Fibroblast of skin of scalp (primary cell): Measurements from ENCODE around the gene MIPEP.

Experiments used
- DNase-seq: peaks from one replicate; pipeline ENCODE4 v3.0.0-alpha.2; 2013

The MIPEP gene

DNA sequence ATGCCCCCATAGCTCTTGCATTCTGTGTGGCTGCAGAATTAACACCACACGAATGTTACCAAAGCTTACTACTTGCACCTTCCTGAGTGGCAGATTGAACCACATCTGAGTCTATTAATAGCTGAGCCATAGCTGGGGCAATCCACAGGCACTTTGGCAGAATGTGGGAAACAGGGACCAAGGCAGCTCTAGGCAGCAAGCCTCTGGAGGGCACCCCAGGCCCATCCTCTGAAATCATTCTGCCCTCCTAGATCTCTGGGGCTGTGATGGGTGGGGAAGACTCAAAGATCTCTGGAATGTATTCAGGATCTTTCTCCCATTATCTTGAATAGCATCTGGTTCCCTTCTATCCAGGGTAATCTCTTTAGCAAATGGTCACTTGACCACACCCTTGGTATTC is 179.7 kb downstream of the MIPEP start:
- DNase-seq, result peak; percentile 33

DNA sequence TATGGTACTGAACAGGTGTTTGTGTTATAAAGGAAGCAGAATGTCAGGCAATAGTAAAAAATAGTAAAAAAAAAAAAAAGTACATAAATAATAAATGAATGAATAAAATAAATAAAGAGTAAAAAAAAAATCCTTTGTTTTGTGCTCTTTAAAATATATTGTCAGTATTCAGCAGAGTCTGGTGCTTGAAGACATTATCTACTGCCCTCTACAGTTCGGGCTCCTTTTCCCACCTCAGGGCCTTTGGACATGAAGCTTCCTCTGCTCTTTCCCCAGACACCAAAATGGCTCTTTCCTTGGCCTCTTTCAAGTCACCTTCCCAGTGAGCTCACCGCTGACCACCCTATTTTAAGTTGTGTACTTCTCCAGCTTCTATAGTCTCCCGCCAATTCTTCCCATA is 181.5 kb downstream of the MIPEP start:
- peak; percentile 53 for DNase-seq

DNA sequence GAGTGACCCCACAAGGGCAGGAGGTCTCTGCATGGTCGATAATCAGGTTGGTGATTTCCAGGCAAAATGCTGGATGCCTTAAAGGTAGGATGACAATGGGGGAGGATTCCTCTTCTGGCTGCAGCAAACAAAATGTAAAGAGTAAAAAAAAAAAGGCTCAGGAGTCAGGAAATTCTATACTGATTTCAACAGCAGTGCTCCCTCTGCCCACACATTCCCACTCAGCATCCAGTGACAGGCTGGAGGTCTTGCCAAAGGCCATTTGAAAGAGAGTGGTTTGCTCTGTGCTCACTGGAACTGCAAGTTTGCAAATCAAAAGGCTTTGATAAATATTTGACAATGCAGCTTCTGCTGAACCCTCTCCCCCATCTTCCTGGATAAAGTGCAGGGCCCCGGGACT is 183.6 kb downstream of the MIPEP start:
- DNase-seq, result no peak

DNA sequence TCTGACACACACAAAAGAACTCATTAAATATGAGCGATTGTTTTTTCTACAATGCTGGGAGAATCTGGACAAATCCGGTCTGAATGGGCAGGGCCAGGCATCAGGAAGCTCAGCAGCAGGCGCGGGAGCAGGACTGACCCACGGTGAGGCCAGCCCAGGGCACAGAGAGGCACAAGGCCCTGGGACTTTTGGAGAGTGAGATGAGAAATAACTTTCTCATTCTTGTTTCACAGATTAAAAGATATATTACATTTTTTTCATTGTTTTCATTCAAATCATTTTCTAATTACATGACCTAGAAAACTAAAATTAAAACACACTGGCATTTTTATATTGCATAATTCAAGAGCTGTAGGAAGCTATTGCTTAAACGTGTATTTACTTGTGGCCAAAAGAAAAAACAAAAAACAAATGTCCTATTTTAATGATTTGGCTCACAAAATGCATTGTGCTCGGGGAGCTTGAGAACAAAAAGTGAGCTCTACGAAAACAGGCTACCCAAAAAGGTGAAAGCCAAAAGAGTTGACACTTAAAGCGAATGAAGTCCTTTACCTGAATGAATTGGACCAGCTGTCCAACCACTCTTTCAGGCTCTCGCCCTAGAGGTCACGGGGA is 185.8 kb downstream of the MIPEP start:
- DNase-seq, result no peak

DNA sequence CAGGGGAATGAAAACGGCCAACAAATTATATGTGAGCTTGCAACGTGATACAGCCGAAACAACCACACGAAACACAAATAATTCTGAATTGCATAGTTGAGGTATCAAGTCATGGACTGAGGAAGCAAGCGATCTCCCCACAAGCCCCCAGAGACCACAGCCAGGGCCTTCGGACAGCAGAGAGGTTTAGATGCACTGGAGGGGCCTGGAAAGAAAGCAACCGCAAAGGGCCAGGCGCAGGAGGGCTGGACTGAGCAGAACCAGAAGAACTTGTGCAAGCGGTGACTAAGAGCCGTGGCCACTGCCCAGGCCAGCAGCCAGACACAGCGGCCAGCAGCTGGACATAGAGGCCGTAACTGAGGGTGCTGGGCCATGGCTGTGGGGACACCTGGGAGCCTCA is 187.6 kb downstream of the MIPEP start:
- peak; percentile 91 for DNase-seq

DNA sequence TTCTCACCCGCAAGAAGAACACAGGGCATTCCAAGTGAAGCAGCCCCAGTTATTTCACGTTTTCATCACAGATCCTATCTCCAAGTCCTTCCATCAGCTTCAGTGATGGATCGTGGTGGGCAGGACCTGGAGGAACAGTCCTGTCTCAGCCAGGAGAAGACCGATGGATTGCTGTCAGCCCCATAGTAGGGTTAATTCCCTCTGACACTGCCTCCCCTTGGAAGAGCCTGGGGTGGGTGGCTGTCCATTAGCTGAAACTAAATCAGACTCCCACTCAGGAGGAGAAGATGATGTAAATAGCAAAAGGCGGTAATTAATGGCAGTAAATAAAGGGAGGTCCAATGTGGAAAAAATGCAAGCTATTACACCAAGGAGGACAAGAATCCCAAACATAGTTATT is 188.0 kb downstream of the MIPEP start:
- DNase-seq, result no peak

DNA sequence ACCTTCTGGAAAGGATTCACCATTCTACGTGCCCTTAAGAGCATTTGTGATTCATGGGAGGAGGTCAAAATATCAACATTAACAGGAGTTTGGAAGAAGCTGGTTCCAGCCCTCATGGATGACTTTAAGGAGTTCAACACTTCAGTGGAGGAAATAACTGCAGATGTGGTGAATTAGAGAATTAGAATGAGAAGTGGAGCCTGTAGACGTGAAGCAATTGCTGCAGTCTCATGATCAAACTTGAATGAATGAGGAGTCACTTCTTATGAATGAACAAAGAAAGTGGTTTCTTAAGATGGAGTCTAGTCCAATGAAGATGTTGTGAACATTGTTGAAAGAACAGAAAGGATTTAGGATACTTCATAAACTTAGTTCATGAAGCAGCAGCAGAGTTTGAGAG is 189.9 kb downstream of the MIPEP start:
- no peak for DNase-seq

DNA sequence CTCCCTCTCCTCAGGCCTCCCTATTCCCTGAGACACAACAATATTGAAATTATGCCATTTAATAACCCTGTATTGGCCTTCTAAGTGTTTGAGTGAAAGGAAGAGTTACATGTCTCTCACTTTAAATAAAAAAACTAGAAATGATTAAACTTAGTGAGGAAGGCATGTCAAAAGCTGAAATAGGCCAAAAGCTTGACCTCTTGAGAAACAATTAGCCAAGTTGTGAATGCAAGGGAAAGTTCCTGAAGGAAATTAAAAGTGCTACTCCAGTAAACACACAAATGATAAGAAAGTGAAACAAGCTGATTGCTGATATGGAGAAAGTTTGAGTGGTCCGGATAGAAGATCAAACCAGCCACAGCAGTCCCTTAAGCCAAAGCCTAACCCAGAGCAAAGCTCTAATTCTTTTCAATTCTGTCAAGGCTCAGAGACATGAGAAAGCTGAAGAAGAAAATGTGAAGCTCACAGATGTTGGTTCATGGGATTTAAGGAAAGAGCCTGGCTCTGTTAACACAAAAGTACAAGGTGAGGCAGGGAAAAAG is 191.4 kb downstream of the MIPEP start:
- no peak for DNase-seq

DNA sequence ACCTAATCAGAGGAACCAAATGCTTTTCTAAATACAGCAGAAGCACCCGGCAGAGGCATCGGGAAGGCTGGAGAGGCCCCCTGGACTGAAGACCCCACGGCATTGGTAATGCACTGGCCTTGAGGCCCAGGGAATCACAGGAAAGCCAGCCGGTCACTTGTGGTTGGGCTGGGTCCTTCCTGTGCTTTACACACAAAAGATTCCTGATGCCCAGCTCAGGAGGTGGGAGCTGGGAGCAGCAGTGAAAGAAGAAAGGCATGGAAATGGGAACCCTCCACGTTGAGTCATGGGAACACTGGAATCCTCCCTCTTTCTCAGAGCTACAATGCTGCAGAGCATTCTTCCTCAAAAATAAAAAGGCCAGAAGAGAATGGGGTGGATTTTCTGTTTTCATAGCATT is 192.6 kb downstream of the MIPEP start:
- DNase-seq, result no peak

DNA sequence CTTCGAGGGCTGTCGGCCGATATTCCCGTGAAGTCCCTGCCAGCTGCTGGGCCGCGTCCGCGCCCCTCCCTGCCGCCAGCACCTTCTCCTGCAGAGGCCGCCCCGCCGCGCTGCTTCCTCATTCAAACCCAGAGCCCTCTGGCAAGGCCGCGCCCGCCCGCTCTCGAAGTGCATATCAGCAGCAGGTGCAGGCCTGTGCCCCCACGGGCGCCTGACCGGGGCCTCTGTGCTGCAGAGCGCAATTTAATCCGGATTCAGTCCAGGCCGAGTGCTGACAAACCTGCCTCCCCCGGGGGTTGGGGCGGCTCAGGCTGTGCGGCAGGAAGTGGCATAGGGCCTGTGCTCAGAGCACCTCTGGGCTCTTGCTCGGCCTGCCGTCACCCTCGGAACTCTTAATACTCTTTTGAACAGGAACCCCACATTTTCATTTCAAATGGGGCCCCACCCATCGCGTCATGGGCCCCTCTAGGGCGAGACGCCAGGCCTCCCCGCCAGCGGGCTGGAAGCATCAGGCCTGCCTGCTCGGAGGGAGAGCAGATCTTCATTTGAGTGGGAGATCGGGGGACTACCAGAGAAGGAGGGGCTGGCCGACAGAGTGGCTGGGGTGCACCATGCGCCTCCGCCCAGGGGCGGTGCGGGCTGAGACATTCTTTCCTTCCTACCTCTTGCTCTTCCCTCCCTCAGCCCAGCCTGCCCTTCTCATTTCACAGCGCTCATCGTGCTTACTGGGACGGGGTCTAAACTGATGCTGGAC is 193.3 kb downstream of the MIPEP start:
- no peak for DNase-seq

DNA sequence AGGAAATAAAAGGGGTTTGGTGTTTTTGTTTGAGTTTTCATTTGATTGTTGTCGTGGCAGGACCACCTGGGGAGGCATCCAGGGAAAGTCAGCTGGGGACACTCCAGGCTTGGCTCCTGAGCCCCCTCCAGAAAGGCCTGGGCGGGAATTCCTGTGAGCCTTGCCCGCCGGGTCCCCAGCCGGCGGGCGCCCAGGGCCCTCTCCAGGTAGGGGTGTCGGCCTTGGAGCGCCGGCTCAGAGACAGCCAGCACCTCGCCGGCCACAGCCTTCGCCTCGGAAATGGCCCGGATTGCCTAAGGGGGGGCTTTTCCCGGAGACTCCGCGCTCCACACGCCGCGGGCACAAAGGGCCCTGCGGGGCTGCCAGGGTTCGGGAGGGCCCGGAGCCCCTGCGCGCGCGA is 194.0 kb downstream of the MIPEP start:
- no peak for DNase-seq

DNA sequence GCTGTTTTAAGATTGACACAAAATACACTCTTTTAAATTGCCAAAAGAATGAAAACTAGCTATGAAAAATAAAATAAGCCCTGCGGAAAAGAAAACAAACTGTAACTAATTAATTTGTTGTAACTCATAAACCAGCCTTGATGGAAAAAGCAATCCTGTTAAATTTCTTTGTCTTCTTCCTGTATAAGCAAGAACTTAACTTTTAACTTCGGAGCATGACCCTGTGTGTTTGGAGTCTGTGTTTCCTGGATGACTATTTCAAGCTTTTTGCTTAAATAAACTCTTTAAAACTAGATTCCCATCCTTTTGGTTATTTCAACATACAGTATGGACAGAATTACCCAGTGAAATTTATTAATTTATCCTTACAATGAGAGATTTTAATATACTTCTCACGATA is 196.4 kb downstream of the MIPEP start:
- DNase-seq, result no peak

DNA sequence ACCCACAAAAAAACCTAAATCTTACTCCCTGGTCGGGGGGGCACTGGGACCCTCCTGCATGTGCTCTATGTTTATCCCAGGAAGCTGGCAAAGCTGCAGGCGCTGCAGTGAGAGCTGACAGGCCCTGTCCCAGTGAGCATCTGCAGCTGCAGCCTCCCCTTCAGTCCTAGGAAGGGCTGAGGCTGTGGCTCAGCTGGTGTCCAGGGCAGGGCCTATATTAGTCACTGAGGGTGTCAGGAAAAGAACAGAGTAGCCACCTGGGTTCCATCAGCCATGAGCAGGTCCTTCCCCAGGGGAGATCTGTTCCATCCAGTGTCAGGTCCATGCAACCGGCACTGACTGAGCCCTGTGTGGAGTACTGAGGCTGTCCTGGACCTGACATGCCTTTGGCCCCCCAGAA is 198.5 kb downstream of the MIPEP start:
- no peak for DNase-seq

DNA sequence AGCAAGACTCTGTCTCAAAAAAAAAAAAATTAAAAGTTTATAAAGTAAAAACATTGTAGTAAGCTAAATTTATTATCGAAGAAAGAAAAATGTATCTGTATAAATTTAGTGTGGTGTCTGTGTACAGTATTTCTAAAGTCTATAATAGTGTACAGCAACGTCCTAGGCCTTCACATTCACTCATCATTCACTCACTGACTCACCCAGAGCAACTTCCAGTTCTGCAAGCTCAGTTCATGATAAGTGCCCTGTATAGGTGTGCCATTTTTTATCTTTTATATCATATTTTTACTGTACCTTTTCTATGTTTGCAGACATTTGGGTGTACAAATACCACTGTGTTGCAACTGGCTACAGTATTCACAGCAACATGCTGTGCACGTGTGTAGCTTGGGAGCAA is 200.9 kb downstream of the MIPEP start:
- DNase-seq, result no peak

DNA sequence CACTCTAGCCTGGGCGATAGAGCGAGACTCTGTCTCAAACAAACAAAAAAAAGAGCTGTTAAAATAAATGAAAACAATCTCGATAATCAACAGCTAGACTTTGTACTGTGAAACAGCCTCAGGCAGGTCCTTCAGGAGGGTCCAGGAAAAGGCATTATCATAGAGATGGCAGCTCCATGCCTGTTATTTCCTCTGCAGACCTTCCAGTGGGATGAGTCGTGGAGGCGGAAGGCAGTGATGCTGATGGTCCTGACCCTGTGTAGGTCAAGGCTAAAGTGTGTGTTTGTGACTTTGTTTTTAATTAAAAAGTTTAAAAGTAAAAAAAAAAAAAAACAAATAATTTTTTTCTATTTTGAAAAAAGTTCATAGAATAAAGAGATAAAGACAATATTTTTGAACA is 201.6 kb downstream of the MIPEP start:
- DNase-seq, result no peak

DNA sequence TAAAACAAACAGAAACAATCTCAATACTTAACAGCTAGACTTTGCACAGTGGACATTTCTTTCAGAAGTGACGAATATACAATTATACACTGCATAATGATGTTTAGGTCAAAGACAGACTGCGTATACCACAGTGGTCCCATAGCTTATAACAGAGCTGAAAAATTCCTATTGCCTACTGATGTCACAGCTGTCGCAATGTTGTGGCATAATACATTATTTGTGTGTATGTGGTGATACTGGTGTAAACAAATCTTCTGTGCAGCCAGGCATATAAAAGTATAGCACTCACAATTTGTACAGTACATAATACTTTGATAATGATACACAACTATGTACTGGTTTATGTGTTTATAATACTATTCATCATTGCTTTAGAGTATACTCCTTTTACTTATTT is 202.3 kb downstream of the MIPEP start:
- DNase-seq, result no peak

DNA sequence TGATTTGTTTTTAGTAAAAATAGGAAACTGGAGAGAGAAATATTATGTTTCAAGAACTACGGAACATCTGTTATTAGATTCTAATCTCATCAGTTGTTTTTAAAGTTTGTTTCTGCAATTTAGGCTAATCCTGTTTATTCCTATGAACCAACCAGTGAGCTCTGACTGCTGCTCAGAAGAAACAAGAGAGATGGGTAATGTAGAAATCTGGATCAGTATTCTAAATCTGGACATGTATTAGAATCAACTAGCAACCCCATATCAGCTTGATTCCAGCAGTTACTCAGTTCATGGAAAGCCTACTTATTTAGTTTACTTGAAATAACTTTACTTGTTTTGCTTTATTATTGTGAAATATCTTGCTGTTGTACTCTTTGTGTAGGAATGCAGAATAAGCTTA is 203.8 kb downstream of the MIPEP start:
- DNase-seq, result no peak

DNA sequence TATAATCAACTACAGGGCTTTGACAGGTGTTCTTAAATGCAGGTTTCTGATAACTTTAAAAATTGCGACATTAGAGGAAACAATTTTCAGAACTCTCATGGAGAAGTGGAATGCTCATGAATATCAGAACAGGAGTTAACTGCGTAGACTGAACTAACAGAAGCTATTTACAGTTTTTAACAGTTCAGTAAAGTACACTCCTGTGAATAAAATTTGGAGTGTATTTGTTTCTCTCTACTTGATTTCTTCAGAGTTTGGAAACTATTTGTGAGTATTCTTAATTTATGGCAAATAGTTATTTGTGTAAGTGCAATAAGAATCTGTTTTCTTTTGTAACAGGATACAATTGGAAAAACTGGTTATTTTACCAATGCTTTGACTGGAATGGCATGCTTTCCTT is 204.6 kb downstream of the MIPEP start:
- no peak for DNase-seq

DNA sequence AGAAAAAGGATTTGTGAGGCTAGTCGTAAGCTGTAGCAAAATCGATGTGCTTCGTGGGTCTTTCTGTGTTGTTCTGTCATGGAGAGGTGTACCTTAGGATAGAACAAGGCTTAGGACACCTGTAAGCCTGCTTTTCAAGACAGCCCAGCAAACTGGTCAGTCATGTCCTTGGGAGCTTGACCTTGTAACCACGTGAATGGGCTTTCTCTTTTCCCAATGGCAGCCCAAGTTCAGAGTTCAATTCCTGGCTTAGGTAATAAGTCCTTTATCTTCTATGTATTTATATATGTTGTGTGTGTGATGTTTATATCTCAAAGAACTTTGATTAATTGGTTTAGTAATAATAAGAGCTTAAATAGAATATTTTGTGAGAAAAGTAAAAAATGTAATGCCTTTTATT is 206.1 kb downstream of the MIPEP start:
- DNase-seq, result no peak

DNA sequence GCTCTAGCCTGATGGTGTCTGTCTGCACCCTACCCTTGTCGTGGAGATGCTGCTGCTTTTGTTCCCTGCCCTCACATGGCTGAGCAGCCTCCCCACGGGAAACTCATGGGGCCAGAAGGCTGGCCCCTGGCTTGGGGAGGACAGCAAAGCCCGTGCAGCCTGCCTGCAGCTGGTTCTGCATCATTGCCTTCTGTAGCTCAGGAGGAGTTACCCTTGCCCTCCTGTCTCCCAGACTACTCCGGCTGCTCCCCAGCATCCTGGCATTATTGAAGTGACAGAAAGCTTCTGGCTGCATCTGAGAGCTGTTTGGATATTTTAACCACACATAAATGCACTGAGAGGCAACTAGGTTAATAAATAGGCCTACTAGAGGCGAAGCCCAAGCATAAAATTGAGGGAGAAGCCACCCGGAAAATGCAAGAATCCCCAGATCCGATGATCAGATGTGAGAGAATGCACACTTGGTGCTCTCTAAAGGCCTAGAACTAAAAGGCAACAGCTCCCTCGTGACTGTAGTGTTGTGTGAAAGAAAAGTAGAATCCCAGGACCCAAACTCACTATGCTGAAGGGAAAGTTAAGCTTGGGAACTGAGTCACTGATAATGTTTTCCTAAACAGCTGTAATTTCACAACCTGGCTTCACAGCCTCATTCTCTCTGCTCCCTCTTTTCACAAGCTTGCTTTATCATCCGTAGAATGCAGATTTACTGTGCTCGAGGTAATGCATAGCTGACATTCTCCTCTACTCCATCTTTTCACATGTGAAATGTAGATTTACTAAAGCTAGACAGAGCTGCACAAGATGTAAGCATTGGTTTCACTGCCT is 208.1 kb downstream of the MIPEP start:
- no peak for DNase-seq
